Spleen (tissue), 11 donors: ENCODE measurements around the gene GNAT1. TPM values are rescaled to one million over a fixed set of nuclear protein-coding genes. Genes with fewer than 3 reads are reported as not detected.
A peak's percentile ranks its signal among the peaks of the same experiment; 100 is the strongest.

ENCODE experiments used
- DNase-seq: peaks from one replicate; pipeline ENCODE4 v3.0.0-alpha.2; 2020
- H3K27ac ChIP-seq, 8 donors: fragments of 200-600 bp; sonication (generic) in 7 of 8; 1 replicate in 4 of 8; 2 replicates in 4 of 8; pipeline versions ENCODE4 v1.5.0 to v1.8.0; 2016 to 2021; ENCODE audit warnings: inconsistent platforms in 4 of 8, mild to moderate bottlenecking in 4 of 8, moderate library complexity in 1 of 8
- H3K27me3 ChIP-seq, 7 donors: fragments of 200-600 bp; sonication (generic) in 6 of 7; replicated peaks in 1 of 7; 1 replicate in 4 of 7; 2 replicates in 3 of 7; pipeline versions ENCODE4 v1.5.0 to v1.8.0; 2016 to 2021; ENCODE audit warnings: inconsistent platforms in 3 of 7, mild to moderate bottlenecking in 1 of 7
- H3K36me3 ChIP-seq, 6 donors: fragments of 200-600 bp; sonication (generic) in 5 of 6; 1 replicate in 4 of 6; 2 replicates in 2 of 6; pipeline versions ENCODE4 v1.5.0 to v1.8.0; 2016 to 2021; ENCODE audit warnings: inconsistent platforms in 2 of 6
- H3K4me1 ChIP-seq, 6 donors: fragments of 200-600 bp; sonication (generic) in 5 of 6; 1 replicate in 3 of 6; 2 replicates in 3 of 6; pipeline versions ENCODE4 v1.5.0 to v1.8.0; 2016 to 2021; ENCODE audit warnings: inconsistent platforms in 3 of 6
- H3K4me3 ChIP-seq, 8 donors: fragments of 200-600 bp; sonication (generic) in 7 of 8; 1 replicate in 4 of 8; 2 replicates in 4 of 8; pipeline versions ENCODE4 v1.5.0 to v1.8.0; 2016 to 2021; ENCODE audit warnings: inconsistent platforms in 4 of 8, mild to moderate bottlenecking in 4 of 8, moderate library complexity in 2 of 8
- H3K9me3 ChIP-seq, 8 donors: fragments of 200-600 bp; sonication (generic) in 7 of 8; 1 replicate in 4 of 8; 2 replicates in 4 of 8; pipeline versions ENCODE4 v1.5.0 to v1.8.0; 2016 to 2021; ENCODE audit warnings: inconsistent platforms in 4 of 8
- POLR2A ChIP-seq, 3 donors: fragments of 450-650 bp; IDR thresholded peaks; one replicate each; pipeline ENCODE4 v1.5.1; 2017; ENCODE audit warnings: antibody characterized with exemption in 3 of 3, mild to moderate bottlenecking in 1 of 3
- POLR2AphosphoS5 ChIP-seq, 3 donors: sonication (generic); formaldehyde crosslinking; IDR thresholded peaks; one replicate each; pipeline ENCODE4 v1.5.1; 2017; ENCODE audit warnings: antibody characterized with exemption in 3 of 3
- WGBS, 5 donors: extraction: QIAGEN DNeasy Blood & Tissue Kit in 3 of 5; methylation state at CpG; one replicate each; pipeline versions ENCODE4 v1.1.5 to v1.1.7; 2013 to 2018; 5-methylcytosine and 5-hydroxymethylcytosine counted together
- intact Hi-C: fragments of 100-400 bp; cut with DNase I; formaldehyde crosslinking; loops from one replicate; pipeline ENCODE4 v1.15.0; 2023; ENCODE audit warnings: low total_unique reads
- polyA plus RNA-seq, 3 donors: library from polyadenylated mRNA; stranded (reverse); fragments of 200-250 nt; gene quantifications; one replicate each; pipeline ENCODE4 v1.2.1, GENCODE V29; 2013
- total RNA-seq, 7 donors: library from RNA; depleted of rRNA in 3 of 7; stranded (reverse); fragments of >200 nt in 3 of 7; fragmentation: NEBNext Ultra II Directional in 4 of 7; extraction: Animal tissue kit (Norgen Biotek cat#: 25700) in 4 of 7; gene quantifications; one replicate each; pipeline versions ENCODE4 v1.1.0 to v1.2.1, GENCODE V29; 2016 to 2021
- TF ChIP-seq, protein P1 (sequence below), 11 experiments: fragments of 200-600 bp in 7 of 11; fragments of 450-650 bp in 4 of 11; sonication (generic) in 4 of 11; IDR thresholded peaks in 8 of 11; conservative IDR thresholded peaks in 3 of 11; 1 replicate in 7 of 11; 2 replicates in 4 of 11; pipeline versions ENCODE4 v1.4.0 to v1.8.0; 2016 to 2021; ENCODE audit warnings: antibody characterized with exemption in 11 of 11, inconsistent platforms in 4 of 11, mild to moderate bottlenecking in 1 of 11
- donor health status: healthy with polysubstance abuse.
- donor health status: DM: no; HTN: no; CAD: no; lungs with moderate emphysema.
- donor health status: DM: no; HTN: no; CAD: no.
- donor health status: Bipolar disorder and iron deficiency.
- donor health status: healthy.
- donor health status: DM: no; HTN: no; CAD: no.
- donor health status: DM: yes; HTN: yes; CAD: no.

Gene GNAT1
- total and polyA plus RNA-seq, 10 donors = 0.05 to 0.44 (median 0.18) TPM; not detected in 7

DNA sequence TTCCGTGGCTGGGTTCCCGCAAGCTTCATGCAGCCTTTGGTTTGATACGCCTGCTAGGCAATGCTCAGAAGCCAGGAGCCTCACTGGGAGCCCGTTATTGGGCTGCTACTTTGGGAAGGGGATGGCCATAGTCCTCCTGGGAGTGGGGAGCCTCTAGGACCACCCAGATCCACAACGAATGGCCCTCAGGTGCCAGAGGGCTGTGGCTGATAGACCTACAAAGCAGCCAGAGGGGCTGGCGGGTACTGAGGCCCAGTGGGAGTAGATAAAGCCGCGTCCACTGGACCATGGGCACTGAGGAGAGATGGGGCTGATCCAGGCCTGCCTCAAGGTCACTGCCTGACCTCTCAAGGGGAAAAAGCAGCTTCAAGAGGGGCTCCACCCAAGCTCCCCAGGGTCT, 714 bp downstream of the GNAT1 start:
- no peak for TF ChIP-seq POLR2AphosphoS5 (IDR thresholded peaks at IDR 0.05)
- TF ChIP-seq POLR2A (IDR thresholded peaks at IDR 0.05) = no peak
- TF ChIP-seq, protein P1, sequence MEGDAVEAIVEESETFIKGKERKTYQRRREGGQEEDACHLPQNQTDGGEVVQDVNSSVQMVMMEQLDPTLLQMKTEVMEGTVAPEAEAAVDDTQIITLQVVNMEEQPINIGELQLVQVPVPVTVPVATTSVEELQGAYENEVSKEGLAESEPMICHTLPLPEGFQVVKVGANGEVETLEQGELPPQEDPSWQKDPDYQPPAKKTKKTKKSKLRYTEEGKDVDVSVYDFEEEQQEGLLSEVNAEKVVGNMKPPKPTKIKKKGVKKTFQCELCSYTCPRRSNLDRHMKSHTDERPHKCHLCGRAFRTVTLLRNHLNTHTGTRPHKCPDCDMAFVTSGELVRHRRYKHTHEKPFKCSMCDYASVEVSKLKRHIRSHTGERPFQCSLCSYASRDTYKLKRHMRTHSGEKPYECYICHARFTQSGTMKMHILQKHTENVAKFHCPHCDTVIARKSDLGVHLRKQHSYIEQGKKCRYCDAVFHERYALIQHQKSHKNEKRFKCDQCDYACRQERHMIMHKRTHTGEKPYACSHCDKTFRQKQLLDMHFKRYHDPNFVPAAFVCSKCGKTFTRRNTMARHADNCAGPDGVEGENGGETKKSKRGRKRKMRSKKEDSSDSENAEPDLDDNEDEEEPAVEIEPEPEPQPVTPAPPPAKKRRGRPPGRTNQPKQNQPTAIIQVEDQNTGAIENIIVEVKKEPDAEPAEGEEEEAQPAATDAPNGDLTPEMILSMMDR (IDR thresholded peaks at IDR 0.05 in 8 of 11, conservative IDR thresholded peaks at IDR 0.05 in 3 of 11) = no peak
- H3K27me3 ChIP-seq = peaks cover 9 to 51% (median 29%) of the 10 kb centered on the region in 7 donors
- H3K9me3 ChIP-seq = no peaks in the 10 kb centered on the region
- H3K27ac ChIP-seq = no peak overlapping the region
- peaks cover 0 to 17% (median 4%) of the 10 kb centered on the region in 6 donors for H3K36me3 ChIP-seq
- intact Hi-C loops = loop anchor here (5.0 kb wide), 1 partner anchor 35 kb away; no protein-coding TSS in a partner anchor
- H3K4me3 ChIP-seq = no peak overlapping the region
- DNase-seq = no peak
- peaks cover 10 to 44% (median 31%) of the 10 kb centered on the region in 6 donors for H3K4me1 ChIP-seq
- WGBS, 5 donors = 85 to 95% (median 87%) methylated on average over 3 to 8 of the region's 8 CpGs

- WGBS, 5 donors = 12 to 19% (median 17%) methylated on average over 21 of the region's 21 CpGs
- no peak overlapping the region for H3K27ac ChIP-seq
- DNase-seq = peak; percentile 90
- peaks cover 10 to 44% (median 31%) of the 10 kb centered on the region in 6 donors for H3K4me1 ChIP-seq
- peaks cover 9 to 51% (median 29%) of the 10 kb centered on the region in 7 donors for H3K27me3 ChIP-seq
- intact Hi-C loops = loop anchor here (5.0 kb wide), 1 partner anchor 35 kb away; no protein-coding TSS in a partner anchor
- peak overlapping the region in 1 of 8 donors; percentile 16 for H3K4me3 ChIP-seq
- H3K9me3 ChIP-seq = no peaks in the 10 kb centered on the region
- peaks cover 0 to 11% (median 2%) of the 10 kb centered on the region in 6 donors for H3K36me3 ChIP-seq
- TF ChIP-seq, protein P1 (IDR thresholded peaks at IDR 0.05 in 8 of 11, conservative IDR thresholded peaks at IDR 0.05 in 3 of 11) = peak; percentile 70 to 95 (median 90)
- no peak for TF ChIP-seq POLR2A (IDR thresholded peaks at IDR 0.05)
These were observed 1.3 kb downstream of the GNAT1 start for GRCh38 chr3:50192689-50193141.

DNA sequence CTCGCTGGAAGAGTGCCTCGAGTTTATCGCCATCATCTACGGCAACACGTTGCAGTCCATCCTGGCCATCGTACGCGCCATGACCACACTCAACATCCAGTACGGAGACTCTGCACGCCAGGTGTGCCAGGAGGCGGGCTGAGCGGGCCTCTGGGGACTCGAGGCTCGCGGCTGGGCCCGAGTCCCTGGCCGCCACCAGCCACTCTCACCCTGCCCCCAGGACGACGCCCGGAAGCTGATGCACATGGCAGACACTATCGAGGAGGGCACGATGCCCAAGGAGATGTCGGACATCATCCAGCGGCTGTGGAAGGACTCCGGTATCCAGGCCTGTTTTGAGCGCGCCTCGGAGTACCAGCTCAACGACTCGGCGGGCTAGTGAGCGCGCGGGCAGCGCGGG, 1.9 kb downstream of the GNAT1 start:
- peaks cover 0 to 5% (median 0%) of the 10 kb centered on the region in 6 donors for H3K36me3 ChIP-seq
- DNase-seq = no peak
- H3K4me3 ChIP-seq = peak overlapping the region in 2 of 8 donors; percentile 15 to 39
- TF ChIP-seq POLR2A (IDR thresholded peaks at IDR 0.05) (no peak), POLR2AphosphoS5 (IDR thresholded peaks at IDR 0.05) (no peak)
- TF ChIP-seq, protein P1 (IDR thresholded peaks at IDR 0.05 in 8 of 11, conservative IDR thresholded peaks at IDR 0.05 in 3 of 11) = no peak
- peaks cover 9 to 56% (median 29%) of the 10 kb centered on the region in 7 donors for H3K27me3 ChIP-seq
- no peaks in the 10 kb centered on the region for H3K9me3 ChIP-seq
- intact Hi-C loops = loop anchor here (5.0 kb wide), 1 partner anchor 34 kb away; no protein-coding TSS in a partner anchor
- H3K27ac ChIP-seq = no peak overlapping the region
- H3K4me1 ChIP-seq = peaks cover 10 to 44% (median 31%) of the 10 kb centered on the region in 6 donors
- WGBS, 5 donors = 42 to 57% (median 47%) methylated on average over 18 to 36 of the region's 36 CpGs

- DNase-seq = no peak
- TF ChIP-seq POLR2AphosphoS5 (IDR thresholded peaks at IDR 0.05) = no peak
- TF ChIP-seq, protein P1 (IDR thresholded peaks at IDR 0.05 in 8 of 11, conservative IDR thresholded peaks at IDR 0.05 in 3 of 11) = no peak
- intact Hi-C loops = loop anchor here (5.0 kb wide), 1 partner anchor 34 kb away; no protein-coding TSS in a partner anchor
- peaks cover 10 to 44% (median 31%) of the 10 kb centered on the region in 6 donors for H3K4me1 ChIP-seq
- H3K4me3 ChIP-seq = peak overlapping the region in 2 of 8 donors; percentile 15 to 39
- no peaks in the 10 kb centered on the region for H3K9me3 ChIP-seq
- H3K27ac ChIP-seq = no peak overlapping the region
- H3K27me3 ChIP-seq = peaks cover 9 to 60% (median 29%) of the 10 kb centered on the region in 7 donors
- peaks cover 0 to under 1% (median 0%) of the 10 kb centered on the region in 6 donors for H3K36me3 ChIP-seq
- WGBS, 5 donors = 19 to 39% (median 32%) methylated on average over 16 to 34 of the region's 34 CpGs
These were observed 2.3 kb downstream of the GNAT1 start for GRCh38 chr3:50193746-50194127.
